Gastroesophageal sphincter (tissue), 4 donors: Measurements from ENCODE around the gene BTBD7. TPM values are rescaled to one million over a fixed set of nuclear protein-coding genes. Genes with fewer than 3 reads are reported as not detected.
"Not testable (repeated sequence)": the region's sequence is repeated elsewhere in the genome, so short reads cannot be mapped to it uniquely, and the experiment has no call there.

Experiments
- ATAC-seq: fragments of 150-250 bp; one replicate; pipeline ENCODE4 v1.9.1; 2016; ENCODE audit warnings: mild to moderate bottlenecking, moderate library complexity
- H3K27ac ChIP-seq, 4 donors: fragments of 200-600 bp; sonication (generic) in 3 of 4; 1 replicate in 3 of 4; 2 replicates in 1 of 4; pipeline ENCODE4 v1.5.1; 2016 to 2019
- H3K27me3 ChIP-seq: fragments of 200-600 bp; sonication (generic); one replicate; pipeline ENCODE4 v1.5.1; 2019
- H3K36me3 ChIP-seq, 2 donors: fragments of 200-600 bp; sonication (generic); one replicate each; pipeline ENCODE4 v1.5.1; 2019; ENCODE audit warnings: control low read depth in 1 of 2
- H3K4me1 ChIP-seq, 3 donors: fragments of 200-600 bp; sonication (generic); 1 replicate in 2 of 3; 2 replicates in 1 of 3; pipeline ENCODE4 v1.5.1; 2016 to 2019; ENCODE audit warnings: control low read depth in 2 of 3
- H3K4me3 ChIP-seq, 2 donors: fragments of 200-600 bp; sonication (generic); one replicate each; pipeline ENCODE4 v1.5.1; 2019; ENCODE audit warnings: mild to moderate bottlenecking in 1 of 2, moderate library complexity in 1 of 2
- H3K9me3 ChIP-seq, 3 donors: fragments of 200-600 bp; sonication (generic); one replicate each; pipeline ENCODE4 v1.5.1; 2017 to 2019; ENCODE audit warnings: control low read depth in 2 of 3
- EP300 ChIP-seq: sonication (generic); formaldehyde crosslinking; IDR thresholded peaks from one replicate; pipeline ENCODE4 v1.6.1; 2017; ENCODE audit warnings: antibody characterized with exemption, mild to moderate bottlenecking
- POLR2A ChIP-seq, 2 donors: fragments of 450-650 bp; IDR thresholded peaks; one replicate each; pipeline ENCODE4 v1.6.1; 2017; ENCODE audit warnings: antibody characterized with exemption in 2 of 2, mild to moderate bottlenecking in 2 of 2, moderate library complexity in 1 of 2
- POLR2AphosphoS5 ChIP-seq: sonication (generic); formaldehyde crosslinking; IDR thresholded peaks from one replicate; pipeline ENCODE4 v1.6.1; 2017; ENCODE audit warnings: antibody characterized with exemption
- WGBS, 2 donors: methylation state at CpG; one replicate each; pipeline ENCODE4 v1.1.5; 2018; ENCODE audit warnings: low coverage in 1 of 2; 5-methylcytosine and 5-hydroxymethylcytosine counted together
- total RNA-seq, 4 donors: library from RNA; depleted of rRNA; stranded (reverse); fragments of >200 nt; gene quantifications; one replicate each; pipeline ENCODE4 v1.1.0, GENCODE V29; 2016
- TF ChIP-seq, protein P1 (sequence below), 4 experiments: fragments of 200-600 bp in 2 of 4; fragments of 450-650 bp in 2 of 4; sonication (generic) in 1 of 4; IDR thresholded peaks; one replicate each; pipeline ENCODE4 v1.5.1; 2017 to 2019; ENCODE audit warnings: antibody characterized with exemption in 4 of 4, mild to moderate bottlenecking in 2 of 4, moderate library complexity in 2 of 4

Gene BTBD7
- total RNA-seq, 4 donors from 2014 or later: 29.9 to 35.6 (median 33.0) TPM

GRCh38 chr14:93369713-93370266, 37.0 kb upstream of the BTBD7 start:
- no peak for TF ChIP-seq EP300
- TF ChIP-seq POLR2A (IDR thresholded peaks at IDR 0.05): no peak
- TF ChIP-seq, protein P1, sequence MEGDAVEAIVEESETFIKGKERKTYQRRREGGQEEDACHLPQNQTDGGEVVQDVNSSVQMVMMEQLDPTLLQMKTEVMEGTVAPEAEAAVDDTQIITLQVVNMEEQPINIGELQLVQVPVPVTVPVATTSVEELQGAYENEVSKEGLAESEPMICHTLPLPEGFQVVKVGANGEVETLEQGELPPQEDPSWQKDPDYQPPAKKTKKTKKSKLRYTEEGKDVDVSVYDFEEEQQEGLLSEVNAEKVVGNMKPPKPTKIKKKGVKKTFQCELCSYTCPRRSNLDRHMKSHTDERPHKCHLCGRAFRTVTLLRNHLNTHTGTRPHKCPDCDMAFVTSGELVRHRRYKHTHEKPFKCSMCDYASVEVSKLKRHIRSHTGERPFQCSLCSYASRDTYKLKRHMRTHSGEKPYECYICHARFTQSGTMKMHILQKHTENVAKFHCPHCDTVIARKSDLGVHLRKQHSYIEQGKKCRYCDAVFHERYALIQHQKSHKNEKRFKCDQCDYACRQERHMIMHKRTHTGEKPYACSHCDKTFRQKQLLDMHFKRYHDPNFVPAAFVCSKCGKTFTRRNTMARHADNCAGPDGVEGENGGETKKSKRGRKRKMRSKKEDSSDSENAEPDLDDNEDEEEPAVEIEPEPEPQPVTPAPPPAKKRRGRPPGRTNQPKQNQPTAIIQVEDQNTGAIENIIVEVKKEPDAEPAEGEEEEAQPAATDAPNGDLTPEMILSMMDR (IDR thresholded peaks at IDR 0.05): no peak
- no peak for TF ChIP-seq POLR2AphosphoS5
- Histone ChIP-seq H3K27ac (no peak overlapping the region), H3K4me1 (no peaks in the 10 kb centered on the region), H3K9me3 (peaks cover 0 to 16% (median 0%) of the 10 kb centered on the region in 3 donors), H3K4me3 (no peak overlapping the region), H3K27me3 (no peaks in the 10 kb centered on the region), H3K36me3 (no peaks in the 10 kb centered on the region)
- 53 to 61% methylated on average over 2 to 4 of the region's 4 CpGs for WGBS, 2 donors
- ATAC-seq: no peak

DNA sequence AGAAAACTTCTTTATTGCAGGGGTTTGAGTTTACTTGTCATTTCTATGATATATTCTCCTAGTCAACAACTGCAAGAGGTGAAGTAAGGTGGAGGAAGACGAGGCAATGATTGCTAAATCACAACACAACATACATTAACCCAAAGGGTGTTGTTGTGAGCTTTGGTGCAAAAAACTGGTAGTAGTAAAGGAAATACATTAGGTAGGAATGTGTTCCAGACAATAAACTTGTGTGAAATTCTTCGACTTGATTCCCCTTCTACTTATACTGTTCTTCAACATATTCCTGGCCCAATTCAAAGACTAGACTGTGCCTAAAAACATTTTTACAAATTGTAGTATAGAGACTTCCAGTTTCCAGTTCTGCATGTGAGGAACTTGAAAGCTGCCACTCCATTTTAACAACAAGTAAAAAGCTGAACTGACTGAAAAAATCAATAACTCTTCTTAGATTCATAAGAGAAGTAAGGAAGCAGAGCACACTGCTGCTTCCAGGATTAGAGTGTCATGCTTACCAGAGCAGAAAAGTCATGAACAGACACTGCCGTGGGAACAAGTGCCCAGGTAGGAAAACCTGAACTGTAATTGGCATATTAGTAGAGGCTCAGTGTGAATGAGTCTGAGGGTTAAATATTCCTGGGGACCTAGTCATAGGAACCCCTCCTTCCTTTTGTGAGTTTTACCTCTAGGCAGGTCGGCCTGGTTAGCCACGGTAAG, 36.3 kb upstream of the BTBD7 start:
- TF ChIP-seq POLR2AphosphoS5 (no peak), EP300 (no peak), POLR2A (IDR thresholded peaks at IDR 0.05) (no peak)
- TF ChIP-seq, protein P1 (IDR thresholded peaks at IDR 0.05): no peak
- Histone ChIP-seq H3K9me3 (peaks cover 0 to 14% (median 0%) of the 10 kb centered on the region in 3 donors), H3K4me1 (no peaks in the 10 kb centered on the region), H3K27me3 (no peaks in the 10 kb centered on the region), H3K27ac (no peak overlapping the region), H3K4me3 (no peak overlapping the region), H3K36me3 (no peaks in the 10 kb centered on the region)
- no peak for ATAC-seq
- 60 to 65% methylated on average over 4 to 5 of the region's 5 CpGs for WGBS, 2 donors

- not testable (repeated sequence) for H3K4me3 ChIP-seq, H3K27ac ChIP-seq, H3K36me3 ChIP-seq, ATAC-seq, H3K27me3 ChIP-seq, H3K4me1 ChIP-seq, H3K9me3 ChIP-seq
- 81 to 87% methylated on average over 3 to 6 of the region's 6 CpGs for WGBS, 2 donors
These were observed 22.0 kb upstream of the BTBD7 start for GRCh38 chr14:93354873-93355272.

DNA sequence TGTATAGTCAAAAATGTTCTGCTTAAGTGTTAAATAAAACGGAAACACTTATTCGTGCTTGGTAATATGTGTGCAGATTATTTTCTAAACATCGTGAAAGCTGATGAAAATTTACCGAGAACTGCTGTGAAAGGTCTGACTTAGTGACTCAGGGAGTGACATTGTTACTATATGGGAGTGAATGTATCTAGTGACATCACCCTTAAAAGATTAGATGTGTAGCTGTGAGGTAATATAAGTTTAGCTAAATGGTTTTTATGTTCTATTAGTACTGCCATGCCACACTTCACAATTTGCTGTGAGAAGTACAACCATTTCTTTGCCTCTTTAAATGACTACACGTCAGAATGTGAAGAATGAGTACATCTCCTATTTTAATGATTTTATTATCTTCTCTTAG, 15.5 kb upstream of the BTBD7 start:
- H3K9me3 ChIP-seq: peaks cover 0 to 4% (median 0%) of the 10 kb centered on the region in 3 donors
- no peaks in the 10 kb centered on the region for H3K36me3 ChIP-seq
- no peak overlapping the region for H3K27ac ChIP-seq
- 85 to 88% methylated on average over 5 of the region's 5 CpGs for WGBS, 2 donors
- H3K4me3 ChIP-seq: no peak overlapping the region
- TF ChIP-seq, protein P1 (IDR thresholded peaks at IDR 0.05): no peak
- TF ChIP-seq EP300 (no peak), POLR2A (IDR thresholded peaks at IDR 0.05) (no peak), POLR2AphosphoS5 (no peak)
- H3K27me3 ChIP-seq: no peaks in the 10 kb centered on the region
- no peak for ATAC-seq
- H3K4me1 ChIP-seq: no peaks in the 10 kb centered on the region

GRCh38 chr14:93347850-93348249, 15.0 kb upstream of the BTBD7 start:
- 86 to 88% methylated on average over 7 to 8 of the region's 8 CpGs for WGBS, 2 donors
- no peaks in the 10 kb centered on the region for H3K27me3 ChIP-seq
- H3K9me3 ChIP-seq: peaks cover 0 to 4% (median 0%) of the 10 kb centered on the region in 3 donors
- no peak for ATAC-seq
- no peaks in the 10 kb centered on the region for H3K36me3 ChIP-seq
- no peak overlapping the region for H3K27ac ChIP-seq
- TF ChIP-seq POLR2A (IDR thresholded peaks at IDR 0.05): no peak
- no peak for TF ChIP-seq EP300
- TF ChIP-seq, protein P1 (IDR thresholded peaks at IDR 0.05): no peak
- TF ChIP-seq POLR2AphosphoS5: no peak
- no peak overlapping the region for H3K4me3 ChIP-seq
- H3K4me1 ChIP-seq: no peaks in the 10 kb centered on the region
